ENCODE results near the gene CRYBA2.

The CRYBA2 gene

DNA sequence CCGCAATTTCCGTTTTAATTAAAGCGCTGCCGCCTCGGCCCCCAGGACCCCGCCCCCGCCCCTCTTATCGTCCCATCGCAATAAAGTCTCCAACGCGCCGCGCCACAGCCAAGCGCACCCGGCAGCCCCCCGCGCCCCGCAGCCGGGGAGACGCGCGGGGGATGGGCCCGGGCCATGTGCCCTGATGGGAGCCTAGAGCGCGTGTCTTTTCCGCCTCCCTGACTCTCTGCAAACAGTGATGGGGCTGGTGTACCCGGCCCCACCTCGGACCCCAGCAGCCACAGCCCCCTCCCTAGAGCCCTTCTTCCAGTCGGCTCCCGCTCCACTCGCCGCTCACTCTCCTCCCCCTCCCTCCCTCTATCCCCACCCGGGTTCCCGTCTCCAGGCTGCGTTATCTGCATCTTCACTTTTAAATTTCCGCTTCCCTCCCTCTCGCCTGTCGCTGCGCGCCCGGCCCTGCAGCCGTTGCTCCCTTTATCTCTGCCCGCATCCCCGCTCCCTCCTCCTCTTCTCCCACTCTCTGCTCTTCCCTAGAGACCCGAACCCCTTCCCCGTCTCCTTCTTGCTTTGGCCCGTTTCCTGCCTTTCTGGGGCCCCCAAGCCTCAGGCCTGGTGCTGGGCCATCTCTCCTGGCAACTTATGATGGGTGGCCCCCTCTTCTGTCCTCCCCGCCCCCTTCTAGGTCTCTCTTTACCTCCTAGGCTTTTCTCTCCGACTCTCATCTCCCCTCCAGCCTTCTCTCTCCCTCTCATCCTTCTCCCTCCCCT, 7.7 kb downstream of the CRYBA2 start:
- H3K4me3 ChIP-seq (ENCODE audit: low read depth, low read length): no peak overlapping the region
- DNase-seq (ENCODE audit: low read depth): no peak

DNA sequence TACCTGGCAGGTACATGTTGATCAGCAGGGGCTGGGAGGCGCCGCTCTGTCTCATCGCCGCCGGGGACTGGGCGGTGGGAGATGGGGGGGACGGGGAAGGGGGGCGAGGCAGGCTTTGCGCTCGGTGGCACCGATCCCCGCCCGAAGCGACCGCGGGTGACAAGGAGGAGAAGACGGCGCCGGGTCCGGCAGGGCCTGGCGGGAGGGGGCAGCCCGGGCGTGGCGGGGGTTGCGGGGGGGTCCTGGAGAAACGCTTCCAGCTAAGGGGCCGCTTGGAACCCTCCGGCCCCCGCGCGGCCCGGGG, 8.2 kb downstream of the CRYBA2 start, which contains the start of gene FEV:
TSS of gene FEV (minus strand) at position 164 of the 304 bp plus-strand sequence. CDS start at position 55, 109 bp downstream.
- DNase-seq (ENCODE audit: low read depth): no peak
- H3K4me3 ChIP-seq (ENCODE audit: low read depth, low read length): no peak within 1 kb of the TSS

DNA sequence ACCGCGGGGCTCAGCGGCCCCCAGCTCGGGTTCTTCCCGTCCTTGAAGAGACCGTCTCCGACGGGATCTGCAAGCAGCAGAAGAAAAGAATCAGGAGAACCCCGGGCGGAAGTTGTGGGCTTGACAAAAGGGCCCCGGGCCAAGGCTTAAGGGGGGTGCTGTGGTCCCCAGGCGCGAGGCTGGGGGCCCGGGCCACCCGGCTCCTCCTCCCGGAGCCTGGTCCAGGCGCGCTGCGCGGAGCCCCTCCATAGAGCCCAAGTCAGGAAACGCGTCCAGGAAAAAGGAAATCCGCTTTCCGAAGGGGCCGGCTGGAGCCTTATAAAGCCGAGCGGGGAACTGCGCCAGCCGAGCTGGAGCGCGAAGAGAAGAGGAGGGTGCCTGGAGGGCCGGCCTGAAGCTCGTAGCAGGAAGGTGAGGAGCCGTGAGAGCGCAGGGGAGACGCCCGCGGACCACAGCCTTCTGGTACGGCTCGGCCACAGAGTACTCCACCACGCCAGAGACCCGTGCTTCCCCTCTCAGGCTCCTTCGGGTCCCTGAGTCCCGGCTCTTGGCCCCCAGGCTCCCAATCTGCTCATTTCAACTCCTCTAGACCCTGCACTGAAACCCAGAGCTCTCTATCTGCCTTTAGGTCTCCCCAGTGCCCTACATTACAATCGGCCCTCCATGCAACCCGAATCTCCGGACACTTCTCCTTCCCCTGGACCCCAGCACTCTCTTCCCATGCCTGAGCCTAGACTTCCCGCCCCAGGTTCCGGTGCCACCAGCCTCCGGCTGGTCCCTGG, 8.8 kb downstream of the CRYBA2 start:
- no peak for DNase-seq (ENCODE audit: low read depth)
- H3K4me3 ChIP-seq (ENCODE audit: low read depth, low read length): no peak overlapping the region

DNA sequence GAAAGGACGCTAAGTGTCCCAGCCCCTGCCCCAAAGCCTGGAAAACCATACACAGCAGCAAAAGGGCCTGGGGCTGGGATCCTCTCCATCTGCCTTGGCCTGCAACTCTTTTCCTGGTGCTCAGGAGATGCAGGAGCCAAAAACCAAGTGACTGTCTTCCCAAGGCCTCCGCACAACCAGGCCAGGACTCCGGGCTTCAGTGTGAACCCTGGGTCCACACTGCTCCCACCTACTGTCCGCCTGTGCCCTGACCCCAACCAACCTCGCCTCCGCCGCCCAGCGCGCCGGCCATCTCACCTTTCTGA, 9.3 kb downstream of the CRYBA2 start:
- DNase-seq (ENCODE audit: low read depth): no peak
- no peak overlapping the region for H3K4me3 ChIP-seq (ENCODE audit: low read depth, low read length)

DNA sequence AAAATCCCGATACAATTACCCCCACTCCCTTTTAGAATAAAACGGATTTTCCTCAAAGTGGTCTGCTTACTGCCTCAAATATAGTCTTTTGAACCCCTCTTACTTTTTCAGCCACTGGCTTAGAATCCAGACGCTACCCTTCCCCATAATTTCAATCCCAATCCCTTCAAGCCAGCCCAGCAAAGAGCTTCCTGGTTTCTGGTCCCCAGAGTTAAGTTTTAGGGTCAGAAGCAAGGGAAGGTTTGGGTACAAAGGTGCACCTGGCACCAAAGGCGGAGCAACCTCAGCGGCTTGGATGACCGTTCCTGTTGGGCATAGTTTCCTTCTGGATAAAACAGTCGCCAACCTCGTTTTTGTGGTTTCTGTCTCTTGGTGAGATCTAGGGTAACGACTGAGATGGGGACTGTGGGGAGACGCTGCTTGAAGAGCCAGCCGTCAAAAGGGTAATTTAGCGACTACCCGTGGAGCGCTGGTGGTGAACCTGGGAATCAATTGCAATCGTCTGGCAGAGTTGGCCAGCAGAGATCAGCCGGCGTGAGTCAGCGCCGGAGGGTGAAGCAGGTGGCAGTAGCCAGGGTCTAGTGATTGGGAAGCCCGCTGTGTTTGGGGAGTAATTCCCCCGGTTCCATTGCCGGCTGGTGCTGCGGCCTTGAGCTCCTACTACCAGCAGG, 9.8 kb downstream of the CRYBA2 start:
- no peak overlapping the region for H3K4me3 ChIP-seq (ENCODE audit: low read depth, low read length)
- no peak for DNase-seq (ENCODE audit: low read depth)

DNA sequence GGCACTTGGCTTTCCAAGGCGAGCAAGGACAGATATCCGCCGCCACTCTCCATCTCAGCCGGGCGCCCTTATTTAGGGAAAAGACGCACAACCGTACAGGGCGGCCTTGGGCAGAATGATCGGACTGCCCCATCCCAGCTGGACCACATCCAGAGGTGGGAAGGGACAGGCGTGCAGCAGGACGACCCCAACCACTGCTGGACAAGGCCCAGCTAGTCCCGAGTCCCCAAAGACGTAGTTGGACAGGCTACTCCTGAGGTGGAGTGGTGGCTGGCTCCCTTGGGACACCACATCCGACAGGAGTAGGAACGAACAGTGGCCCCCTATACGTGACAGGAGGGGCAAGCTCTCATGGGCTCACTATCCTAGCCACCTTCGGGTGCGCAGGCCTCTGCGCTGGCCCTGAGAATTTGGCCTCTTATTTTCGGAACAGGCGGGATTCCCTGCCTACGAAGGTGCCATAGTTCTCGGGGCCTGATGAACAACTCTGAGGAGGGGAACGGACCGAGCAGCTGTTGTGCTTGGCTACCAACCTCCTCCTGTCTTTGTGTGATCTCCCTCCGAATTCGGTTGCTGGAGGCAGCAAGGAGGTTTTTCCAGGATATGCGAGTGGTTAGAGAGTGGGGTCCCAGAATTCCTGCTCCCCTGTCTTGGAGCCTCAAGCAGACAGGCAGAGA, 10.5 kb downstream of the CRYBA2 start:
- no peak for DNase-seq (ENCODE audit: low read depth)
- no peak overlapping the region for H3K4me3 ChIP-seq (ENCODE audit: low read depth, low read length)

DNA sequence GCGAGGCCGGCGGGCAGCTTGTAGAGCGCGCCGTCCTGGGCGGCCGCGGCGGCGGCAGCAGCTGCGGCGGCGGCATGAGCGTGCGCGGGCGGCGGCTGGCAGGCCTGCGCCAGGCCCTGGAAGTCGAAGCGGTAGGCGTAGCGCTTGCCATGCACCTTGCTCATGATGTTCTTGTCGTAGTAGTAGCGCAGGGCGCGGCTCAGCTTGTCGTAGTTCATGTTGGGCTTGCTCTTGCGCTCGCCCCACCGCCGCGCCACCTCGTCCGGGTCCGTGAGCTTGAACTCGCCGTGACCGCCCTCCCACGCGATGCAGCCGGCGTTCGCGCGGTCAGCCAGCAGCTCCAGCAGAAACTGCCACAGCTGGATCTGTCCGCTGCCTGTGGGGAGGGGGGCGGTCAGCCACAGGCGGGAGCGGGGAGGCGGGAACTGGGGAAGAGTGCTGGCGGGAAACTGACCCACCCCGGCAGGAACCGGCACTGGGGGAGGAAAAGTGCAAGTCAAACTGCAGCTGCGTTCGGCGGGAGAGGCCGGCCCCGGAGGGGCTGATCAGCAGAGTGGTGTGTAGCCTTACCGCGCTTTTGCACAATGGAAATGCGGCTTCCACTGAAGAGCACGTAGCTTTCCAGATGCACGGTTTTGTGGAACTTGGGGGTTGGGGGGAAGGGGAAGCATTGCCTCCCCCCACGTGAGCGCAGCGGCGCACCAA, 11.2 kb downstream of the CRYBA2 start:
- H3K4me3 ChIP-seq (ENCODE audit: low read depth, low read length): peak overlapping the region; percentile 20
- DNase-seq (ENCODE audit: low read depth): no peak

DNA sequence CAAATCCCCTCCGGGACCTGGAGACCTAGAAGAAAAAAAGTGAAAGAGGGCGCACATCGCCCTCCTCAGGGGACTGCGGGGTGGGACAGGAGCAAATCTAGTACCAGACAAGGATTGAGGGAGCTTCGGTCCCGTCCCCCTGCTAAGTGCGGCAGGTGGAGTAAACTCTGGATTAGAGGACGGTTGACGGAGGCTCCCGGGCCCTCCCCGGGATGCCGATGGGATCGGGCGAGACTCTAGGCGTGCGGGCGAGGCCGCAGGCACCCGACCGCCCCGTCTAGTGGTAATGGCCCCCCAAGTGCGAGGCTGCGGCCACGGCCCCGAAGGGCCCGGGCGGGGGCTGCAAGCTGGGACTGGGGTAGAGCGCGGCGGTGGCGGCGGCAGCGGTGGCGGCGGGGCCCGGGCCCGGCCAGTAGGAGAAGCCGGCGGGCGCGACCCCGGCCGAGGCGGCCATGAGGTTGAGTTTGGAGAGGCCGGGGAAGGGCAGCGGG, 11.8 kb downstream of the CRYBA2 start:
- no peak for DNase-seq (ENCODE audit: low read depth)
- H3K4me3 ChIP-seq (ENCODE audit: low read depth, low read length): no peak overlapping the region

DNA sequence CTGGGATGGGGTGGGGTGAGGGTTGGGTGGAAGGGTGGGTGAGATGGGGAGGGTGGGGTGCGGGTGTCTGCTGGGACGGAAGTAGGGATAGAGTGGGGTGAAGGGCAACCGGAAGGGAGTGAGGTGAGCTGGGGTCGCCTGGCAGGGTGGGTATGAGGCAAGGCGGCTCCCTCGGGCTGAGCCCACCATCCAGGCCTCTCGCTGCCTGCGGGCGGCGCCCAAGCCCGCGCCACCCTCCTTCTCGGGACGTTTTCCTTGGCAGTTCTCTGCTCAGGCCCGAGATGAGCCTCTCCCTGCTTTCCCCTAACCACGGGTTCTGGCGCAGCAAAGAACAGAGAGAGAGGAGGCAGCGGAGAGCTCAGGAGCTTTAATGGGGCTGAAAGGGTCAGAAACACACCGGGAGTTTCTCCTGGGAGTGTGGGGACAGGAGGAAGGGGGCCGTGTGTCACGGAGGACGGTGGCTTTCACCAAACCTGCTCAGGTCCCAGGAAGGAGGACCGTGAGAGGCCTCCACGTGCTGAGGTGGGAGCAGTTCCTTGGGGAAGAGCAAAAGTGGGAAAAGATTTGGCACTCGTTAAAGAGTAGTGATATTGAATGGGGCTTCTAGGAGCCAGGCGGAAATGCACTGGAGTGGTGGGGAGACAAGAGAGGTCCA, 12.4 kb downstream of the CRYBA2 start:
- H3K4me3 ChIP-seq (ENCODE audit: low read depth, low read length): no peak overlapping the region
- no peak for DNase-seq (ENCODE audit: low read depth)

DNA sequence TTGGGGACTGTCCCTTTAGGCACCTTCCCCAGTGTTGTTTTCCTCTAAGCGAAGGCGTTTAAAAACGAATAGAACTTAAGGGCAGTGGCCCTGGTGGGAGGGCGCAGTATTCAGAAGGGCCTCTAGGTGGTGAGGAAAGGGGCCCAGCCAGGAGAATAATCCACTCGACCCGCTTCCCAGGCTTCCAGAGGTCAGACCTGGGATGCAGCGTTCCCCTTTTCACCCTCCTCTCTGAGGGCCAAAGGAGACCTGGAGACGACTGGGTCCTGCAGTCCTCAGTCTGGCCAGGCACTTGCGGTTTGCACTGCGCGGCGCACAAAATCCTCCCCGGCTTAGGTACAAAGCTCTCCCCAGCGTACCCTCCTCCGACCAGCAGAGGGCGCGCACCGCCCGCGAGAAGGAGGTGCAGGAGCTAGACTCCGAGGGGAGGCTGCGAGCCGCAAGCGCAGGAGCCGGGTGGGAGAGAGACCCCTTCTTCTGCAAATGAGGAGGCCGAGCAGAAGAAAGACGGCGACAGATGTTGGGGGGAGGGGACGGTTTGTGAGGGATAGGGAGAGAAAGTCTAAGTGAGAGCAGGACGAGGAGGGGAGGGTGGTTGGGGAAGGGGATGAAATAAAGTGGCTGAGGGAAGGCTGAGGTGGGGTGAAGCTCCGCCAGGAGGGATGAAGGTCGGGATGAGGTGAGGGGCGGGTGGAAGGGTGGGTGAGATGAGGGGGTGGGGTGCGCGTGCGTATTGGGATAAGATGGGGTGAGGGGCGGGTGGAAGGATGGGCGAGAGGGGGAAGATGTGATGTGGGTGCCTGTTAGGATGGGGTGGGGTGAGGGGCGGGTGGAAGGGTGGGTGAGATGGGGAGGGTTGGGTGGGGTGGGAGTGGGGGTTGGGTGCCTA, 13.1 kb downstream of the CRYBA2 start:
- H3K4me3 ChIP-seq (ENCODE audit: low read depth, low read length): peak overlapping the region; percentile 20

DNA sequence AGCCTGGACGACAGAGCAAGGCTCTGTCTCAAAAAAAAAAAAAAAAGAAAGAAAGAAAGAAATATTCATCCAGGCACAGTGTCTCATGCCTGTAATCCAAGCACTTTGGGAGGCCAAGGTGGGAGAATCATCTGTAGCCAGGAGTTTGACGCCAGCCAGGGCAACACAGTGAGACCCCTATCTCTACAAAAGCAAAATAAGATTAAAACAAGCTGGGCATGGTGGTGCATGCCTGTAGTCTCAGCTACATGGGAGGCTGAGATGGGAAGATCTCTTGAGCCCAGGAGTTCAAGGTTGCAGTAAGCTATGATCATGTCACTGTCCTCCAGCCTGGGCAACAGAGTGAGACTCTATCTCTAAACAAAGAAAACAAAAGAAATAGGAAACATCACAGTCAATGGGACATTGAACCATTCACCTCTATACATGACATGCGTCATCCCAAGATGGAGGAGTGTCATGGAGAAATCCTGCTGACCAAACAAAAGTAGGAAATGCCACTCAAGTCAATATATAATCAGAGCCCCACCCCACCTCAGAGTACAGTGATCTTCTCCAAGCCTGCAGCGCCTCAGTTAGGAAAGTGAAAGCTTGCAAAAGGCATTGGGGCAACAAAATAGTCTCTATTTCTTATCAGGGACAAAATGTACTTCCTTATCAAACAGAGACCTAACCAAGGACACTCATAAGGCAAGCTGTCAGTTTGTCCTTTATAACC, 18.0 kb downstream of the CRYBA2 start:
- no peak for DNase-seq (ENCODE audit: low read depth)
- H3K4me3 ChIP-seq (ENCODE audit: low read depth, low read length): no peak overlapping the region

More for the DNA sequence above, 13.1 kb downstream of the CRYBA2 start:
- DNase-seq (ENCODE audit: low read depth): no peak

DNA sequence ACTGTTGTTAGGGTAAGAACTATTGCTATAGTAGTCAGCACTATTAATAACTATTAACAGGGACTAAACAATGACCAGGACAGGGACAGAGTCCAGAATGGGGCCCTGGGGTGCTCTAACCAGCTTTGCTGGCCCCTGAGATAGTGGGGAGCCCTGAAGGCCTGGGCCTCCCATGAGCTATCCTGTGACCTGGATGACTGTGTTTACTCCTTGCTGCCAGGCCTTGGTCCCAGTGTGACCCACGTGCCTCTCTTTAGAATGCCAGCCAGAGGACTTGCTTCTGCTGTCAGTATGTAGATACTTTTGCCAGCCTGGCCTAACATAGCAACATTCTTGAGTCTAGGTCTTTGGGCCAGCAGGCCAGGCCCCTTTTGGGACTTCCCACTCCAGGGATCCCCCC, 22.3 kb downstream of the CRYBA2 start:
- H3K4me3 ChIP-seq (ENCODE audit: low read depth, low read length): no peak overlapping the region
- no peak for DNase-seq (ENCODE audit: low read depth)

DNA sequence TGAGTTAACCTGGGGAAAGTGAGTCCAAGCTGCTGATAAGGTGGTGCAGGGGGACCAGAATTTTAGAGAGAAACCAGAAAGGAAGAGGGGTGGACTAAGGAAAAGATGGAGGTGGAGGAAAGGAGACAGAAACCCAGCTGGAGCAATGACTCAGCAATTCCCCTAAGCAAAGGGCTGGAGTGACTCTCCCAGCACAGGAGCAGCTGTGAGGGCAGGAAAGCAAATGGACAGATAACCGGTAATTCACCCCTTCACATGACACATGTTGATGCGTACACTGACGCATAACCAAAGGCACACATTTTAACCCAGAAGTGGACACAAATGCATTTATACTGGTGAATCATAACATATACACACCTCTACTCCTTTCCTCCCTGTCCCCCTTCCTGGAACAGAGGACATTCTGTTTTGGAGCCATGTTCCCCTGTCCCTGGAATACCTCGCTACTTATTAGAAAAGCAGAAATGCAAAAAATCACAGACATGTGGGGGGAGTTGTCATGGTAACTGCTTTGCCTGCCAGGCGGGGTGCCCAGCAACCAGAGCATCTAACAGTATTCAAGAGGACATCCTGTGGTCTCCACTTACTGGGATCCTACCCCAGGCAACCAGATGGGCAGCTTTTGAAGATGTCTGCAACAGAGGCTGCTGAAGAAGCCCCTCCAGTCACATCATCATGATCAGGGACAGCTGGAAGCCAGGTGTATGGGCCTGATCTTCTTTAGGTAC, 29.0 kb downstream of the CRYBA2 start:
- DNase-seq (ENCODE audit: low read depth): peak; percentile 35
- H3K4me3 ChIP-seq (ENCODE audit: low read depth, low read length): no peak overlapping the region

DNA sequence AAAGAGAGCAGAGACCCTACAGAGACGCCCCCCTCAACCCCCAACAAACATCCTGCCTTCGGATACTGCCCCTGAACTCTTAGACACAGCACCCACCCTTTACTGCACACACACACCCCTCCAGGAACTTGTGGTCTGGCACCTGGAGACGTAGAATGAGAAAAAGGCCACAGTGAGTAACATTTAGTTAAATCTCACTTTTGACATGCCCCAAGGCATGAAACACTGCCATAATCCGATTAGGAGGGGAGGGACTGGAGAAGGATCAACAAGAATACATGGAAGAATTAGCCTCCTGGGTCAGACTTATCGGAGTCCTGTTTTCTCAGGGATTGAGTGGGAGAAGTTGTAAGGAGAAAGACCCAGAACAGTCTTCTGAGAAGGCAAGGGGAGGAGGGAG, 29.6 kb downstream of the CRYBA2 start:
- DNase-seq (ENCODE audit: low read depth): no peak
- H3K4me3 ChIP-seq (ENCODE audit: low read depth, low read length): no peak overlapping the region

DNA sequence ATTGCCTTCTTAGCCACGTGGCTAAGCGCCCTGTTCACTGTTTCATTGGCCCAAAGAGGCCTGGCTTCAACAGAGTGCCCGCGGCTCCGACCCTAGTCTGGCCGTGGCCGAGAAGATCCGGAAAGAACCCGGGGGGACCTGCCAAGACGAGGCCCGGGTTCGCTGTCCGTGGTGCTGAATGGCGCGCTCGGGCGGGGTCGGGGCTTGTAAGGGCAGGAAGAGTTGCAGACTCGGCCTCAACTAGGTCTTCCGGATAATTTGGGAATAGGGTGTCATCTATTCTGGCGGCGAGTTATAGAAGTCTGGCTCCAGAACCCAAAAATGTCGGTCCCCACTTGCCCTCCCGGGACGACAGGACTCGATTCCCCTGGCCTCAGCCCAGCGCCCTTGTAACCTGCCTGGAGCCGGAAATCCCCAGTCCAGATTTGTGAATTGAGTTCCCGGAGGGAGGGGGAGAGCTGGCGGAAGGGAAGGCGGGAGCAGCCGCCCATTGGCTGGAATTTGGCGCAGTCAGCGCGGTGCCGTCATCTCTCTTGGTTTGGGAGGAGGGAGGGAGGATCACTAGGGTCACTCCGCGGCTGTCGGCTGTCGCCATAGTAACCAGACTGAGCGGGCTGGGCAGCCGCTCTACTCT, 30.2 kb downstream of the CRYBA2 start:
- DNase-seq (ENCODE audit: low read depth): no peak
- peak overlapping the region; percentile 28 for H3K4me3 ChIP-seq (ENCODE audit: low read depth, low read length)
